OCI-LY7 (cell line): ENCODE data around the gene NAT9. TPM values are rescaled to one million over a fixed set of nuclear protein-coding genes. Genes with fewer than 3 reads are reported as not detected.

Experiments
- BruUV-seq: library from RNA; stranded (reverse); fragments of 400-500 nt; replicated peaks from 2 replicates; lab custom pipeline; 2021; lab: Mats Ljungman, UMichigan
- CTCF ChIA-PET: fragments of 300-600 bp; sonication (Branson Sonifier 250); formaldehyde crosslinking; loops from one replicate; lab custom pipeline; 2022; ENCODE audit warnings: antibody characterized with exemption; ENCODE audit not compliant: unreplicated experiment; lab: Charles Lee
- POLR2A ChIA-PET: fragments of 300-600 bp; sonication (Branson Sonifier 250); formaldehyde crosslinking; loops from one replicate; lab custom pipeline; 2022; ENCODE audit warnings: antibody characterized with exemption; lab: Charles Lee
- DNase-seq: peaks from one replicate; pipeline ENCODE4 v3.0.0-alpha.2; 2015; ENCODE audit warnings: low spot score
- H2AFZ ChIP-seq: fragments of 200-600 bp; sonication (generic), shearing (Covaris generic); 2 replicates; pipeline ENCODE4 v1.6.1; 2014; ENCODE audit warnings: mild to moderate bottlenecking, antibody characterized with exemption, low read length, moderate library complexity
- H3K27ac ChIP-seq: fragments of 200-600 bp; sonication (generic); 2 replicates; pipeline ENCODE4 v1.5.1; 2014; ENCODE audit warnings: mixed run types, low read depth, mild to moderate bottlenecking, moderate library complexity, low read length, inconsistent platforms; ENCODE audit not compliant: poor library complexity, severe bottlenecking
- H3K36me3 ChIP-seq: fragments of 200-600 bp; sonication (generic); 2 replicates; pipeline ENCODE4 v1.6.1; 2014; ENCODE audit warnings: mild to moderate bottlenecking, antibody characterized with exemption, low read length, moderate library complexity, mixed read lengths; ENCODE audit not compliant: insufficient read depth
- H3K4me1 ChIP-seq: fragments of 200-600 bp; sonication (generic); 2 replicates; pipeline ENCODE4 v1.5.1; 2014; ENCODE audit warnings: mild to moderate bottlenecking, low read length; ENCODE audit not compliant: insufficient read depth, poor library complexity, severe bottlenecking
- H3K4me2 ChIP-seq: fragments of 200-600 bp; sonication (generic); 2 replicates; pipeline ENCODE4 v1.6.1; 2014; ENCODE audit warnings: mild to moderate bottlenecking, low read length
- H3K4me3 ChIP-seq: fragments of 200-600 bp; sonication (generic); 2 replicates; pipeline ENCODE4 v1.5.1; 2014; ENCODE audit warnings: mild to moderate bottlenecking, low read depth, low read length; ENCODE audit not compliant: poor library complexity, severe bottlenecking
- H3K79me2 ChIP-seq: fragments of 200-600 bp; sonication (generic); 2 replicates; pipeline ENCODE4 v1.6.1; 2016; ENCODE audit warnings: low read depth, mild to moderate bottlenecking, low read length, moderate library complexity, mixed read lengths; ENCODE audit not compliant: insufficient read depth
- H3K9me2 ChIP-seq: fragments of 200-600 bp; sonication (generic); 2 replicates; pipeline ENCODE4 v1.6.1; 2016; ENCODE audit warnings: mild to moderate bottlenecking, low read length, mixed read lengths; ENCODE audit not compliant: insufficient read depth
- H3K9me3 ChIP-seq: fragments of 200-600 bp; sonication (generic); 2 replicates; pipeline ENCODE4 v1.6.1; 2014; ENCODE audit warnings: mild to moderate bottlenecking, mixed run types, low read length, mixed read lengths
- H4K20me1 ChIP-seq: fragments of 200-600 bp; sonication (generic); 2 replicates; pipeline ENCODE4 v1.6.1; 2014; ENCODE audit warnings: mild to moderate bottlenecking, antibody characterized with exemption, low read length, moderate library complexity, mixed read lengths; ENCODE audit not compliant: insufficient read depth
- CTCF ChIP-seq: fragments of 200-600 bp; sonication (generic); conservative IDR thresholded peaks from 2 replicates; pipeline ENCODE4 v1.5.1; 2014; ENCODE audit warnings: mild to moderate bottlenecking, antibody characterized with exemption, low read length, moderate library complexity, mixed read lengths
- EZH2phosphoT487 ChIP-seq: fragments of 200-600 bp; sonication (generic); IDR thresholded peaks from 2 replicates; pipeline ENCODE4 v1.6.1; 2018; ENCODE audit warnings: low read depth, borderline replicate concordance, mild to moderate bottlenecking, mixed run types, antibody characterized with exemption, low read length, moderate library complexity, mixed read lengths
- intact Hi-C: fragments of 100-400 bp; cut with micrococcal nuclease; formaldehyde crosslinking; loops from one replicate; pipeline ENCODE4 v1.10.0; 2022; ENCODE audit not compliant: unreplicated experiment
- total RNA-seq, 2 experiments: library from RNA; depleted of rRNA in 1 of 2; stranded (reverse); fragments of >200 nt in 1 of 2; shearing (Covaris generic) in 1 of 2; gene quantifications; 2 replicates each; pipeline ENCODE4 v1.2.3, GENCODE V29; 2014 to 2022

Gene NAT9
- total RNA-seq, 2 experiments from 2014 or later: 77.2 to 87.9 TPM

GRCh38 chr17:74790161-74791058 lies 14.3 kb upstream of the NAT9 start:
- DNase-seq: no peak
- Histone ChIP-seq H3K4me3 (no peak overlapping the region), H3K79me2 (no peaks in the 10 kb centered on the region), H3K9me2 (no peaks in the 10 kb centered on the region), H3K9me3 (no peaks in the 10 kb centered on the region), H4K20me1 (0 out of 2 replicates have a peak, but pooled peaks cover 3% of the 10 kb centered on the region), H3K27ac (no peak overlapping the region), H3K4me2 (no peak overlapping the region), H3K4me1 (peaks cover 14% of the 10 kb centered on the region), H3K36me3 (peaks cover 14% of the 10 kb centered on the region; the same call in 1 of the 2 replicates), H2AFZ (no peak overlapping the region)
- intact Hi-C loops: loop anchor here (1.0 to 2.0 kb wide), 2 partner anchors 72 to 168 kb away; no protein-coding TSS in a partner anchor
- TF ChIP-seq EZH2phosphoT487 (no peak), CTCF (no peak)
- POLR2A ChIA-PET: interaction anchor here (0.7 to 1.9 kb wide), 5 partner anchors 14 to 75 kb away, joined by 3 to 7 read pairs (median 5); partner anchors contain the start of gene NAT9
- CTCF ChIA-PET: interaction anchor here (0.5 to 2.9 kb wide), 12 partner anchors 43 to 1096 kb away, joined by 3 to 38 read pairs (median 6); no protein-coding TSS in a partner anchor
- BruUV-seq: no TSS peak

- Histone ChIP-seq H2AFZ (no peak overlapping the region), H3K9me2 (no peaks in the 10 kb centered on the region), H3K4me3 (no peak overlapping the region), H3K9me3 (no peaks in the 10 kb centered on the region), H4K20me1 (0 out of 2 replicates have a peak, but pooled peaks cover 8% of the 10 kb centered on the region), H3K27ac (no peak overlapping the region), H3K4me2 (no peak overlapping the region), H3K4me1 (peaks cover 38% of the 10 kb centered on the region), H3K79me2 (no peaks in the 10 kb centered on the region), H3K36me3 (0 out of 2 replicates have a peak, but pooled peaks cover 5% of the 10 kb centered on the region)
- POLR2A ChIA-PET: no interaction called here
- BruUV-seq: no TSS peak
- TF ChIP-seq EZH2phosphoT487: no peak
- TF ChIP-seq CTCF: no peak
- CTCF ChIA-PET: no interaction called here
- no peak for DNase-seq
- intact Hi-C loops: no loop called here
Measured at GRCh38 chr17:74786431-74787055, 10.4 kb upstream of the NAT9 start.
